Mesothelial cell of epicardium (in vitro differentiated cells): Measurements from ENCODE around the gene LRRFIP1. TPM values are rescaled to one million over a fixed set of nuclear protein-coding genes. Genes with fewer than 3 reads are reported as not detected.

Source experiments
- DNase-seq, 2 experiments: peaks; one replicate each; pipeline ENCODE4 v3.0.0; 2021; ENCODE audit warnings: low spot score in 2 of 2; ENCODE audit not compliant: unreplicated experiment in 2 of 2
- H3K27ac Mint-ChIP-seq: 2 replicates; pipeline ENCODE4 v1.8.0; 2021; ENCODE audit warnings: mixed read lengths
- H3K27me3 Mint-ChIP-seq: 2 replicates; pipeline ENCODE4 v1.8.0; 2021; ENCODE audit warnings: low read depth, mixed read lengths
- H3K36me3 Mint-ChIP-seq: 2 replicates; pipeline ENCODE4 v1.8.0; 2021; ENCODE audit warnings: mixed read lengths
- H3K4me1 Mint-ChIP-seq: 2 replicates; pipeline ENCODE4 v1.8.0; 2021; ENCODE audit warnings: mixed read lengths
- H3K4me3 Mint-ChIP-seq: 2 replicates; pipeline ENCODE4 v1.8.0; 2021; ENCODE audit warnings: mild to moderate bottlenecking, moderate library complexity, mixed read lengths
- H3K9me3 Mint-ChIP-seq: 2 replicates; pipeline ENCODE4 v1.8.0; 2021; ENCODE audit warnings: mixed read lengths
- total RNA-seq: library from RNA; stranded (reverse); gene quantifications from 3 replicates; pipeline ENCODE4 v1.2.1, GENCODE V29; 2021
- TF ChIP-seq, protein P1 (sequence below): fragments of 200-600 bp; sonication (generic); IDR thresholded peaks from one replicate; pipeline ENCODE4 v1.5.0; 2021; ENCODE audit warnings: antibody characterized with exemption; ENCODE audit not compliant: unreplicated experiment

LRRFIP1 gene
- total RNA-seq, 1 donor from 2014 or later, result 47.5 TPM

DNA sequence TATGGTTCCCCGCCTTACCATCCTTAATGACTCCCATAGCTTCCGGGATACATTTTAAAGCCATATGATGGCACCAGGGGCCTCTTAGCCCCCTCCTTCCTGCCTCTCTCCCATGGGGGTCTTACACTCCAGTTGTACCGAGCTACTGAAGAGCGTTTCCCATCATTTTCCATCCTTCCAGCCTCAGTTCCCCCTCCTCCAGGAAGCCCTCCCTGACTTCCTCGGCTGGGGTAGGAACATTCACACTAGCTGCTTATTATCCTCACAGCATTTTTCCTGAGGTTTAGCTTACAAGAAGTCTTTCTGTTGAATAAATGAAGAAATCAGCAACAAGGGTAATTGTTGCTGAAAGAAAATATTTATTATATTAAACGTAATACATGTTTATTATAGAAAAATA, 41.1 kb downstream of the LRRFIP1 start:
- peaks cover 21% of the 10 kb centered on the region for H3K4me1 Mint-ChIP-seq
- TF ChIP-seq, protein P1, sequence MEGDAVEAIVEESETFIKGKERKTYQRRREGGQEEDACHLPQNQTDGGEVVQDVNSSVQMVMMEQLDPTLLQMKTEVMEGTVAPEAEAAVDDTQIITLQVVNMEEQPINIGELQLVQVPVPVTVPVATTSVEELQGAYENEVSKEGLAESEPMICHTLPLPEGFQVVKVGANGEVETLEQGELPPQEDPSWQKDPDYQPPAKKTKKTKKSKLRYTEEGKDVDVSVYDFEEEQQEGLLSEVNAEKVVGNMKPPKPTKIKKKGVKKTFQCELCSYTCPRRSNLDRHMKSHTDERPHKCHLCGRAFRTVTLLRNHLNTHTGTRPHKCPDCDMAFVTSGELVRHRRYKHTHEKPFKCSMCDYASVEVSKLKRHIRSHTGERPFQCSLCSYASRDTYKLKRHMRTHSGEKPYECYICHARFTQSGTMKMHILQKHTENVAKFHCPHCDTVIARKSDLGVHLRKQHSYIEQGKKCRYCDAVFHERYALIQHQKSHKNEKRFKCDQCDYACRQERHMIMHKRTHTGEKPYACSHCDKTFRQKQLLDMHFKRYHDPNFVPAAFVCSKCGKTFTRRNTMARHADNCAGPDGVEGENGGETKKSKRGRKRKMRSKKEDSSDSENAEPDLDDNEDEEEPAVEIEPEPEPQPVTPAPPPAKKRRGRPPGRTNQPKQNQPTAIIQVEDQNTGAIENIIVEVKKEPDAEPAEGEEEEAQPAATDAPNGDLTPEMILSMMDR, result no peak
- H3K27ac Mint-ChIP-seq, result no peak overlapping the region
- no peaks in the 10 kb centered on the region for H3K9me3 Mint-ChIP-seq
- no peak for DNase-seq
- no peaks in the 10 kb centered on the region for H3K27me3 Mint-ChIP-seq
- no peaks in the 10 kb centered on the region for H3K36me3 Mint-ChIP-seq
- no peak overlapping the region for H3K4me3 Mint-ChIP-seq

DNA sequence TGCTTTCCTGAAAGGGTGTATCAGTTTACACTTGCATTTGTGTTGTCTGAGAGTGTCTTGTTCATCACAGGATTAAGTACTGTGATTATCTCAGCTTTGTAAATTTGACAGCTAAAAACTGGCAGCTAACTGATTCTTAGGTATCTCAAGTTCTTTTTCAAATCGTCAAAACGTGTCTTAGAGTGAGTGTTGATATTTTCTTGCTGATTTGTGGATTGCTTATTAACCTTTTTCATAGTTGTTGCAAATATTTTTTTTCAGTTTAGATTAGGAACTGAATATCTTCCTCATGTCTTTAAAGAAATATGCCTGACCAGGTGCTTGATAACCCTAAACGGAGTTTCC, 41.9 kb downstream of the LRRFIP1 start:
- Mint-ChIP-seq H3K4me3 (no peak overlapping the region), H3K27ac (peak overlapping the region; percentile 87)

DNA sequence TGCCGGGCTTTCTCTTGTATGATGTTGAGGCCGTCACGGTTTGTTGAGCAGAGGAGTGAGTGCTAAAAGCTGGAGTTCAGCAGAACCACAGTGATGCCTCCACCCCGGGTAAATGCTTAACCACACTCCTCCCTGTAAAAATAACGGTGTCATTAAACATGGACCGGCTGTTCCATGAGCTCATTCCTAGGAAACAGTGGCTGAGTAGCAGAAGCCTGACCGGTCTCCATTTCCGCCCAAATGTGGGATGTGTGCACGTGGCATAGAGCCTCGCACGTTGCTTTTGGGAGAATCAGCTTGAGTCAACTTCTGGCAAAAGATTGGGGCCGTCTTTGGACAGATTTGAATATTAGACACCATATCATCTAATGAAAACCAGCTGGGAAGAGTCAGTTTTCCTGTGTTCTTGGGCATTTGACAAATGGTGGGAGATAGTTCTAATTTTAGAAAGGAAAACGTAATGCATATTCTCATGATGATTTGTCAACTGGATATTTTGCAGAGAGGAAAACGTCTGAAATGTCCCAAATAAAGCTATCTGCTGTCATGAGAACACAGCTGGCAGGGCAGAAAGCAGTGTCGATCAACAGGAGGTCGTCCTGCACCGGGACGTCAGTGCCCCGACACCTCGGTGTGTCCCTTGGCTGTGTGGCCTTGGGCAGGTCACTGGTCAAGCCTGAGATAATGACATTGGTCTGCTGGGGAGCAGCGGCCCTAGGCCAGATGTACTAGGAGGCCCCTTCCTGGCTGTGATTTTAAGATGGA, 42.4 kb downstream of the LRRFIP1 start:
- Mint-ChIP-seq H3K9me3 (no peaks in the 10 kb centered on the region), H3K27ac (peak overlapping the region; percentile 87), H3K4me1 (peaks cover 31% of the 10 kb centered on the region), H3K27me3 (no peaks in the 10 kb centered on the region), H3K36me3 (no peaks in the 10 kb centered on the region), H3K4me3 (no peak overlapping the region)
- DNase-seq, result no peak
- TF ChIP-seq, protein P1, result no peak

More for the DNA sequence above, 41.9 kb downstream of the LRRFIP1 start:
- no peak for DNase-seq
- Mint-ChIP-seq H3K36me3 (no peaks in the 10 kb centered on the region), H3K9me3 (no peaks in the 10 kb centered on the region), H3K4me1 (peaks cover 25% of the 10 kb centered on the region), H3K27me3 (no peaks in the 10 kb centered on the region)
- TF ChIP-seq, protein P1, result no peak

DNA sequence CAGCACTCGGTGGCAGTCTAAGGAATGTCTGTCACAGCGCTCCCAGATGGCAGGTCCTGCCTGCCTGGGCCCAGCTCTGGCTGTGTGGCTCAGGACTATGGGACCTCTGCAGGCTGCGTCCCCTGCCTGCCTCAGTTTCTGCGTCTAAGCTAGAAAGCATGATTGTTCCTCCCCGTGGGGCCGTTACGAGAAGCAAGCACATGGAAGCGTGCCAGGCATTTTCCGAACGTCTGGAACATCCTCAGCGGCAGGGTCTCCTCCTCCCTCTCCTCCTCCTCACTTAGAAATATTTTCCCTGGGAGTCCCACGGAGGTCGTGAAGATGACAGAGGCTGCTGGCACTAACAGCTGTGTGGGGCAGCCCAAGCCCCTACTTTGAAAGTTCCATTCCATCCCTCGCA, 43.3 kb downstream of the LRRFIP1 start:
- no peak overlapping the region for H3K4me3 Mint-ChIP-seq
- no peaks in the 10 kb centered on the region for H3K36me3 Mint-ChIP-seq
- no peak overlapping the region for H3K27ac Mint-ChIP-seq
- H3K9me3 Mint-ChIP-seq, result no peaks in the 10 kb centered on the region
- no peaks in the 10 kb centered on the region for H3K27me3 Mint-ChIP-seq
- TF ChIP-seq, protein P1, result no peak
- no peak for DNase-seq
- H3K4me1 Mint-ChIP-seq, result peaks cover 39% of the 10 kb centered on the region

DNA sequence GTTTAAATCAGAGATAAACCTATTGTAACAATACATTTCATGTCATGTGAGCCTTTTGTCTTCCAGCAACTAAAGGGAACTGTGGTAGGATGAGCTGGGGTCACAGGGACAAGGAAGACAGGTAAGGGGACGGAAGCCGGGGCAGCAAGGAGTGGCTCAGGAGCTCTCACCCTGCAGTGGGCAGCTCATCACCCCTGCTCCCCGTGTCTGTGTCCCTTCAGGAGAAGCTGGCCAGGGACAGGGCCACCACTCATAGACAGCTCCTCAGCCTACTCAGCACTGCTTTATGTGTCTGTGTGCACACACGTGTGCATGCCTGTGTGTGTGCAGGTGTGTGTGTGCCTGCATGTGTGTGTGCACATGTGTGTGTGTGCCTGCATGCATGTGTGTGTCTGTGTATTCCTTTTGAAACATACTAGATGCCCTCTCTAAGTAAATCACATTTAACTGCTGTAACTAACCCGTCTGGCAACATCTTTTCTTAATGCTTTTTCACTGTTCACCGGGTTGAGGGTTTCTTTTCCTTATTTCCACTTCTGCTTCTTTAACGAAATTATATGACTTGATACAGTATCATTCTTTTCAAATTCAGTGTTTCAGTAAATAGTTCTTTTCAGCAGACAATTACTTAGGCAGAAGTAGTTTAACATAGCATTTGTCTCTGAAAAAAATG, 44.2 kb downstream of the LRRFIP1 start:
- Mint-ChIP-seq H3K4me1 (peaks cover 48% of the 10 kb centered on the region), H3K27ac (no peak overlapping the region), H3K9me3 (no peaks in the 10 kb centered on the region), H3K4me3 (no peak overlapping the region), H3K27me3 (no peaks in the 10 kb centered on the region), H3K36me3 (no peaks in the 10 kb centered on the region)
- DNase-seq, result no peak
- TF ChIP-seq, protein P1, result no peak
